ENCODE results near the gene CLHC1. TPM values are rescaled to one million over a fixed set of nuclear protein-coding genes. Genes with fewer than 3 reads are reported as not detected.

Gene CLHC1
- total RNA-seq, 2 experiments from 2014 or later: 7.5 to 8.3 TPM

Other genes starting within 250 kb of the CLHC1 start
- gene RTN4, start 181.8 kb downstream of the CLHC1 start, total RNA-seq: 10 to 100 TPM; 90.1 to 92.4 TPM
- gene RPS27A, start 395 bp upstream of the CLHC1 start, total RNA-seq: 100 to 1,000 TPM; 869 to 878 TPM
- 10 to 100 TPM; 25.6 to 26.5 TPM for gene MTIF2, start 36.9 kb upstream of the CLHC1 start, total RNA-seq
- gene CCDC88A, start 187.6 kb upstream of the CLHC1 start, total RNA-seq: 10 to 100 TPM; 11.4 to 11.7 TPM

Measured in activated CD4-positive, alpha-beta memory T cell treated with anti-CD3 and anti-CD28 coated beads, Interleukin-2, amount 10 ng/mL, durations not matched to agents 7 days and 5 days (primary cell).